Activated CD8-positive, alpha-beta memory T cell treated with anti-CD3 and anti-CD28 coated beads, Interleukin-2, amount 50 U/mL, for 4 hours (primary cell): ENCODE data around the gene ANAPC16.
"Not testable (repeated sequence)": the region's sequence is repeated elsewhere in the genome, so short reads cannot be mapped to it uniquely, and the experiment has no call there.

Experiments used
- DNase-seq: peaks from one replicate; pipeline ENCODE4 v3.0.0-alpha.2; 2020

The ANAPC16 gene

GRCh38 chr10:72218325-72218724 lies 2.5 kb downstream of the ANAPC16 start:
- DNase-seq = no peak

- DNase-seq = no peak
Observed at GRCh38 chr10:72218726-72219125, 2.9 kb downstream of the ANAPC16 start.

- no peak for DNase-seq
Observed at GRCh38 chr10:72219235-72219814, 3.5 kb downstream of the ANAPC16 start.

GRCh38 chr10:72220637-72221036 lies 4.8 kb downstream of the ANAPC16 start:
- no peak for DNase-seq

GRCh38 chr10:72221278-72221677 lies 5.5 kb downstream of the ANAPC16 start:
- no peak for DNase-seq

- DNase-seq = no peak
Observed at GRCh38 chr10:72223743-72224101, 7.9 kb downstream of the ANAPC16 start.

- DNase-seq = not testable (repeated sequence)
Observed at GRCh38 chr10:72224191-72224590, 8.4 kb downstream of the ANAPC16 start.

GRCh38 chr10:72226418-72227027 lies 10.7 kb downstream of the ANAPC16 start:
- DNase-seq = no peak

- no peak for DNase-seq
Observed at GRCh38 chr10:72227826-72228225, 12.0 kb downstream of the ANAPC16 start.

- DNase-seq = no peak
Observed at GRCh38 chr10:72228318-72228751, 12.5 kb downstream of the ANAPC16 start.

GRCh38 chr10:72229261-72230251 lies 13.7 kb downstream of the ANAPC16 start:
- no peak for DNase-seq

- no peak for DNase-seq
Observed at GRCh38 chr10:72233621-72234020, 17.8 kb downstream of the ANAPC16 start.

GRCh38 chr10:72234560-72235095 lies 18.8 kb downstream of the ANAPC16 start:
- DNase-seq = no peak

- no peak for DNase-seq
Observed at GRCh38 chr10:72235544-72236279, 19.9 kb downstream of the ANAPC16 start.

- no peak for DNase-seq
Observed at GRCh38 chr10:72238392-72239175, 22.8 kb downstream of the ANAPC16 start.

GRCh38 chr10:72239409-72239808 lies 23.6 kb downstream of the ANAPC16 start:
- DNase-seq = no peak

GRCh38 chr10:72240371-72240770 lies 24.6 kb downstream of the ANAPC16 start:
- no peak for DNase-seq

GRCh38 chr10:72241691-72242252 lies 26.0 kb downstream of the ANAPC16 start:
- DNase-seq = no peak

- DNase-seq = no peak
Observed at GRCh38 chr10:72242675-72243074, 26.9 kb downstream of the ANAPC16 start.

GRCh38 chr10:72243822-72244437 lies 28.1 kb downstream of the ANAPC16 start:
- DNase-seq = no peak

GRCh38 chr10:72244573-72245038 lies 28.8 kb downstream of the ANAPC16 start:
- no peak for DNase-seq
